Skeletal muscle satellite cell (primary cell): ENCODE results near the gene SLC66A1.

Experiments
- H3K27me3 ChIP-seq: 2 replicates; pipeline ENCODE4 v1.7.0; 2013; ENCODE audit warnings: low read length; ENCODE audit not compliant: control insufficient read depth, insufficient read depth
- H3K36me3 ChIP-seq: 2 replicates; pipeline ENCODE4 v1.7.0; 2013; ENCODE audit warnings: mild to moderate bottlenecking, control low read depth, low read length; ENCODE audit not compliant: insufficient read depth
- H3K4me1 ChIP-seq: 2 replicates; pipeline ENCODE4 v1.7.0; 2013; ENCODE audit warnings: low read length; ENCODE audit not compliant: control insufficient read depth, insufficient read depth
- H3K4me2 ChIP-seq: 2 replicates; pipeline ENCODE4 v1.7.0; 2013; ENCODE audit warnings: mild to moderate bottlenecking, low read length
- H3K4me3 ChIP-seq: 2 replicates; pipeline ENCODE4 v1.7.0; 2013; ENCODE audit warnings: low read length
- H3K9ac ChIP-seq: 2 replicates; pipeline ENCODE4 v1.7.0; 2013; ENCODE audit warnings: mild to moderate bottlenecking, low read depth, low read length, moderate library complexity
- H3K9me3 ChIP-seq: replicated peaks from 2 replicates; pipeline ENCODE4 v1.7.0; 2013; ENCODE audit warnings: mild to moderate bottlenecking, control low read depth, low read length

Gene SLC66A1

DNA sequence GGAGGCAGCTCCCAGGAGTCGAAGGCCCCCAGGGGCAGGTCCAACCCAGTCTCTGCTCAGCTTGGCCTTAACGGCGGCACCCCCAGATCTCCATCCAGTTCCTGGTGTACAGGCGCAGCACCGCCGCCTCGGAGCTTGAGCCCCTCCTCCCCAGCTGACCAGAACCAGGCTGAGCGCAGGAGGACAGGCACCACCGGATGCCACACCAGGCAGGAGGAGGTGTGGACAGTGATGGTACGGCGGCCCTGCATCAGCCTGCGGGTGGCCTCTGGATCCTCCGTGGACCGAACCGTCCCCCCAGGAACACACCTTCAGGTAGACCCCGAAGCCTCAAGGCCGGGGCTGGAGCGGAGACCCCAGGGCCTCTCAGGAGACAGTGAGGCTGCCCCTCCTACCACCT, 16.4 kb downstream of the SLC66A1 start:
- H3K4me1 ChIP-seq, result no peaks in the 10 kb centered on the region
- no peak overlapping the region for H3K4me3 ChIP-seq
- H3K36me3 ChIP-seq, result peaks cover 46% of the 10 kb centered on the region
- no peak overlapping the region for H3K4me2 ChIP-seq
- H3K9ac ChIP-seq, result no peak overlapping the region
- no peaks in the 10 kb centered on the region for H3K9me3 ChIP-seq
- H3K27me3 ChIP-seq, result no peaks in the 10 kb centered on the region

DNA sequence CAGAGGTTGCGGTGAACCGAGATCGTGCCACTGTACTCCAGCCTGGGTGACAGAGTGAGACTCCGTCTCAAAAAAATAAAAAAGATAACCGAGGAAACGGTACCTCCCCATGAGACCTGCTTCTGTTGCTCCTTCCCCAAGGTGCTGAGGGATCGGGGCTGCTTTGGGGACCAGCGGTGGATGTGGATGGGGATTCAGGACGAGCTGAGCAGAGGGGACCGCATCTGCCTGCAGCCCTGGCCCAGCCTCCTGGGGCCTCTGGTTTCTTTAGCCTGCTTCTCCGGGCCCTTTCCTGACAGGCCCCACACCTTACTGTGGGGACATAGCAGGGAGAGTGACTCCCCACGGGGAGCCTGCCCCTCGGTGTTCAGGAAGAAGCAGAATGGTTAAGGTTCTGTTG, 17.1 kb downstream of the SLC66A1 start:
- Histone ChIP-seq H3K9me3 (no peaks in the 10 kb centered on the region), H3K36me3 (peaks cover 39% of the 10 kb centered on the region)

DNA sequence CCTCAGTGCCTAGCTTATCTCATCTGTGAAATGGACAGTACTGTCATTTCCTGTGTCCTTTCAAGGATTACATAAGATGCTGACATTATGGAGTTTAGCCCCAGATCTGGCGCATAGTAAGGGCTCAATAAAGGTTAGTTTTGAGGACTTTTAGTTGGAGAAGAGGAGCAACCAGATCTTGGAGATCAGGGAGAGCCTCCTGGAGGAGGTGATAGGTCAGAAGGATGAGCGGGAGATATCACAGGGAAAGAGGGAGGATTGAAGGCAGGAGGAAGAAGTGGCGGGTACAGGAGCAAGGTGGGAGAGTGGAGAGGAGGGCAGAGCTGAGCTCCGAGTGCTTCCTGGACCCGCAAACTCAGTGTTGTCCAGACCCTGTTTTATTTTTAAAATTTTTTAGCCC, 17.5 kb downstream of the SLC66A1 start:
- Histone ChIP-seq H3K9me3 (no peaks in the 10 kb centered on the region), H3K36me3 (peaks cover 36% of the 10 kb centered on the region), H3K4me1 (no peaks in the 10 kb centered on the region), H3K27me3 (no peaks in the 10 kb centered on the region), H3K4me2 (no peak overlapping the region), H3K9ac (no peak overlapping the region), H3K4me3 (no peak overlapping the region)

More for the DNA sequence above, 17.1 kb downstream of the SLC66A1 start:
- Histone ChIP-seq H3K27me3 (no peaks in the 10 kb centered on the region), H3K9ac (no peak overlapping the region), H3K4me2 (no peak overlapping the region), H3K4me1 (no peaks in the 10 kb centered on the region), H3K4me3 (no peak overlapping the region)

DNA sequence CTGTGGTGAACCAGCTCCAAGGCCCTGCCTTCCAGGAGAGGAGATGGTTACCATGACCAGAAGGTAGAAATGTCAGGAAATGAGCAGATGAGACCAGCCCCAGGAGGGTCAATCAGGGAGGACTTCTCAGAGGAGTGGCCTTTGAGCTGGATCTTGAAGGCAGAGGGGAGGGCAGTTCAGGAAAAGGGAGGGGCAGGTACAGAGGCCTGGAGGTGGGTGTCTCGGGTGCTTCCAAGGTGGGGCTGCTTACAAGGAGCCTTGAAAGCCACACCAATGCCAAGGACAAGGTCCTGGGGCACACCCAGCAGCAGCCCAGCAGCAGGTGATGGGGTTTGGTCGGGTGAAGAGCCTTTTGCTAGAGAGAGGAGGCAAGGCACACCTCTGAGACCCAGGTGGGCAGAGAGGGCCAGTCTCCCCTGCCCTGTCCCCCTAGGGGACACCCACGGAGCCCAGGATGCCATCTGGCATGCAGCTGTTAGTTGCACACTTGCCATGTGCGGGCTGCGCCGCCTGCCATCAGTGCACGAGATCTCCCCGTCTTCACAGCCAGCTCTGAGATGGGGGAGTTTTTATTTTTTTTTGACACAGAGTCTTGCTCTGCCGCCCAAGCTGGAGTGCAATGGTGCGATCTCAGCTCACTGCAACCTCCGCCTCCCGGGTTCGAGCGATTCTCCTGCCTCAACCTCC, 18.5 kb downstream of the SLC66A1 start:
- Histone ChIP-seq H3K4me1 (no peaks in the 10 kb centered on the region), H3K27me3 (no peaks in the 10 kb centered on the region), H3K36me3 (peaks cover 28% of the 10 kb centered on the region), H3K4me3 (no peak overlapping the region), H3K4me2 (no peak overlapping the region), H3K9me3 (no peaks in the 10 kb centered on the region), H3K9ac (no peak overlapping the region)

DNA sequence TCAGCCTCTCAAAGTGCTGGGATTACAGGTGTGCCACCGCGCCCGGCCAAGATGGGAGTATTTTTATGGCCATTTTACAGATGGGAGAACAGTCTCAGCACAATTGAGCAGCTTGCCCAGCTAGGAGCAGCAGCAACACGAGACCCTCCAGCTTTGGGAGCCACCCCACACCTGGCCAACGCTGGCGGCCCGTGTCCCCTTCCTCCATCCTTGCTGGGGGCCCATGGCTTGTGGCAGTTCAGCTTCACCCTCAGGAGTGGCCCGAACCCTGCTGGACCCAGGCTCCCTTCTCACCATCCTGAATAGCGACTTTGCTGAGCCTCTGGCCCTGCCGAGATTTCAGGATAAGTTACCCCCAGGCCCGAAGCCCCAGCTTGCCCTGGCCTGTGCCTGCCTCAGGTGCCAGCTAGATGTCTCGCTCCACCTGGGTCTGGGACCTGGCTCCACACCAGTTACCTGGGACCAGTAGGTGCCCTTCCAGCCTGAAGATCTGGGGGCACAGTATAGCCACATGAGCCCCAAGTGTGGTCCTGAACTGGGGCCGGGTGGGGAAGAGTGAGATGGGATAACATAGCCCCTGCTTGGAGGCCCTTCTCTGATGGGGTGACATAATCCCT, 19.2 kb downstream of the SLC66A1 start:
- Histone ChIP-seq H3K36me3 (peaks cover 20% of the 10 kb centered on the region), H3K4me1 (no peaks in the 10 kb centered on the region), H3K4me2 (no peak overlapping the region), H3K9me3 (no peaks in the 10 kb centered on the region), H3K9ac (no peak overlapping the region), H3K4me3 (no peak overlapping the region), H3K27me3 (no peaks in the 10 kb centered on the region)

DNA sequence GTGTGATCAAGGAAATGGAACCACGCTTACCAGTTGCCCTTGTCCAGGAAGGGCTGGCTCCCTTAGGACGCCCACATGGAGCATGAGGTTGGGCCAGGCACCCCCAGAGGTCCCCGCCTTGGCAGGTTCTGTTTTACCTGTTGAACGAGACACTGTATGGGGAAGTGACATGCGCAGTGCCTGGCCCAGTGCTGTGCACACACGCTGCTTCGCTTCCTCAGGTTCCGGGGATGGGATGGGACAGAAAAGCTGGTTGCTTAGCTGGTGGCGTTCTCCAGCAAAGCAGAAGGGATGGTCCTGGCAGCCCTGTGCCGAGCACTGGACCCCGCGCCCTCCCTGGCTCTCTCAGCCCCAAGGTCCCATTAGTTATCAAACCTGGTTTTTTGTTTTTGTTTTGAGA, 20.7 kb downstream of the SLC66A1 start:
- Histone ChIP-seq H3K4me2 (no peak overlapping the region), H3K9ac (no peak overlapping the region), H3K27me3 (no peaks in the 10 kb centered on the region), H3K9me3 (no peaks in the 10 kb centered on the region), H3K36me3 (peaks cover 18% of the 10 kb centered on the region), H3K4me1 (no peaks in the 10 kb centered on the region), H3K4me3 (no peak overlapping the region)

DNA sequence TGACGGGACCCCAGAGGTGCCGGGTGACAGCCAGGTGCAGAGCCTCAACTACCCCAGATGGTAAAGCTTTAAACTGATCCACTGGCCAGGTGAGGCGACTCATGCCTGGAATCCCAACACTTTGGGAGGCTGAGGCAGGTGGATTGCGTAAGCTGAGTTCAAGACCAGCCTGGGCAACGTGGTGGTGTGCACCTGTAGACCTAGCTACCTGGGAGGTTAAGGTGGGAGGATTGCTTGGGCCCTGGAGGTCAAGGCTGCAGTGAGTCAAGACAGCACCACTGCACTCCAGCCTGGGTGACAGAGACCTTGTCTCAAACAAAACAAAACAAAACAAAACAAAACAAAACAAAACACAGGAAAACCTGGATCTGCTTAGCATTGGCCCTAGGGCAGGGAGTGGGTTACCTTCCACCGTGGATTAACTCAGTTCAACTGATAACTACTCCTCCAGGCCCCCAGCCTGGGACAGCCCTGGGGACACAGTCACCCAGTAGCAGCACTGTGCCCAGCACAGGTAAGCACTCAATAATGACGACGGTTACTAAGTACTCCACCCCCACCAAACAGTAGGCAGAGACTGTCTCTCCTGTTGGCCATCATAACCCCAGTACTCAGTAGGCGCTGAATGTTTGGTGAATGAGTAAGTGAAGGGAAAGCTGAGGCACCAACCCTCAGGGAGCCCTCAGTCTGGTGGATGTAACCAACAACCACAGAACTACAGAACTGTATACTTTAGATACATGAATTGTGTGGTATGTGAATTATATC, 21.6 kb downstream of the SLC66A1 start:
- H3K9ac ChIP-seq, result no peak overlapping the region
- peaks cover 19% of the 10 kb centered on the region for H3K36me3 ChIP-seq
- H3K4me3 ChIP-seq, result no peak overlapping the region
- H3K9me3 ChIP-seq, result no peaks in the 10 kb centered on the region
- no peaks in the 10 kb centered on the region for H3K27me3 ChIP-seq
- no peak overlapping the region for H3K4me2 ChIP-seq
- no peaks in the 10 kb centered on the region for H3K4me1 ChIP-seq

DNA sequence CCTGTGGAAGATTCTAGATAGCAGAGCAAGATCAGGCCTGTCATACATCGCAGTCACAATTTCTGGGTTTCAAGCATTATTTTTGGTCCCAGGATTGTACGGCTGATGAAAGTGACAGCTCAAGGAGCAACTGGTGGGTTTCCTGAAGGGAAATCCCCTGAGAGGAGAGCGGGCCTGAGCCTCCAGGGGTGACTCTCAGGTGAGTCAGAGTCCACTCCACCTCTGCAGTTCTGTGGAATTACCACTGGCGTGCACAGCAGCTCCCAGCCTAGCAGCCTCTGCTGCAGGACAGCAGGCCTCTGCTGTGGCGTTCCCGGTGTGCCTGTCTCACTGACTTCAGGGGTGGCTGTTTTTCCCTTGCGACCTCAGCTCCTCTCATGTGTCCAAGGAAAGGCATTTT, 24.4 kb downstream of the SLC66A1 start:
- Histone ChIP-seq H3K27me3 (no peaks in the 10 kb centered on the region), H3K4me3 (no peak overlapping the region), H3K36me3 (peaks cover 37% of the 10 kb centered on the region)

DNA sequence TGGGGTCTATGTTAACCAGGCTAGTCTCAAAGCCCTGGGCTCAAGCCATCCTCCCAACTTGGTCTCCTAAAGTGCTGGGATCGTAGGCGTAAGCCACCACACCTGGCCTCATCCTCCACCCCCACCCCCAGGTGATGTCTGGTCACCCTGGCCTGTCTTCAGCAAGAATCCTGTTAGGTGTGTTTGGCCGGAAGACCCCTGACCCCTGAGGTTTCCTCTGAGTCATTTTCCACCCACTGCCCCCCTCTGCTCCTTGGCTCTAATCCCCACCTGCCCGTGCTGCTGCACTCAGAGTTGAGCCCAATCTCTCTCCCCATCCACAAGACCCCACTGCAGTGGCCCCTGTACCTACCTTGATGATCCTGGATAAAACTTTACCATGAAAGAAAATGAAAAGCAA, 25.2 kb downstream of the SLC66A1 start:
- H3K36me3 ChIP-seq, result peaks cover 44% of the 10 kb centered on the region

More for the DNA sequence above, 24.4 kb downstream of the SLC66A1 start:
- no peaks in the 10 kb centered on the region for H3K9me3 ChIP-seq
- no peak overlapping the region for H3K4me2 ChIP-seq
- H3K4me1 ChIP-seq, result no peaks in the 10 kb centered on the region
- H3K9ac ChIP-seq, result no peak overlapping the region

DNA sequence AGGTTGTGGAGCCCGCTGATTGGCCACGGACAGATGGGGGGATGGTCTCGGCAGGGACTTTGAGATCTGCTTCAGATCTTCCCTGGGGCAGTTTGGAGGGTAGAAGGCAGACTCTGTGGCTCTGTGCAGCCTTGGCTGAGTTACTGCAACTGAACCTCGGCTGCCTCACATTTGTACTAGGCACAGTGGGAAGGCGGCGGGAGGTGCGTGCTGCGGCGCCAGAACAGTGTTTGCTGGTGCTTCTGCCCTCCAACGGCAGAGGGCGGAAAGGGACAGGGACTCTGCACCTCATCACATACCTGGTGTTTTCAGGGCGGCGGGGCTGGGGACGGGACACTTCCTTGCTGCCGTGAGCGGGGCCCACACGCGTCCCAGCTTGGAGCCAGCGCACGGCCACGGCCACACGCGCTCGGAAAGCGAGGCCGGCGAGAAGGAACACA, 26.2 kb downstream of the SLC66A1 start:
- Histone ChIP-seq H3K9ac (no peak overlapping the region), H3K9me3 (no peaks in the 10 kb centered on the region), H3K27me3 (no peaks in the 10 kb centered on the region), H3K4me3 (no peak overlapping the region), H3K4me2 (no peak overlapping the region), H3K4me1 (no peaks in the 10 kb centered on the region), H3K36me3 (peaks cover 55% of the 10 kb centered on the region)

More for the DNA sequence above, 25.2 kb downstream of the SLC66A1 start:
- no peaks in the 10 kb centered on the region for H3K27me3 ChIP-seq
- H3K4me2 ChIP-seq, result no peak overlapping the region
- H3K9ac ChIP-seq, result no peak overlapping the region
- H3K4me1 ChIP-seq, result no peaks in the 10 kb centered on the region
- H3K4me3 ChIP-seq, result no peak overlapping the region
- no peaks in the 10 kb centered on the region for H3K9me3 ChIP-seq

DNA sequence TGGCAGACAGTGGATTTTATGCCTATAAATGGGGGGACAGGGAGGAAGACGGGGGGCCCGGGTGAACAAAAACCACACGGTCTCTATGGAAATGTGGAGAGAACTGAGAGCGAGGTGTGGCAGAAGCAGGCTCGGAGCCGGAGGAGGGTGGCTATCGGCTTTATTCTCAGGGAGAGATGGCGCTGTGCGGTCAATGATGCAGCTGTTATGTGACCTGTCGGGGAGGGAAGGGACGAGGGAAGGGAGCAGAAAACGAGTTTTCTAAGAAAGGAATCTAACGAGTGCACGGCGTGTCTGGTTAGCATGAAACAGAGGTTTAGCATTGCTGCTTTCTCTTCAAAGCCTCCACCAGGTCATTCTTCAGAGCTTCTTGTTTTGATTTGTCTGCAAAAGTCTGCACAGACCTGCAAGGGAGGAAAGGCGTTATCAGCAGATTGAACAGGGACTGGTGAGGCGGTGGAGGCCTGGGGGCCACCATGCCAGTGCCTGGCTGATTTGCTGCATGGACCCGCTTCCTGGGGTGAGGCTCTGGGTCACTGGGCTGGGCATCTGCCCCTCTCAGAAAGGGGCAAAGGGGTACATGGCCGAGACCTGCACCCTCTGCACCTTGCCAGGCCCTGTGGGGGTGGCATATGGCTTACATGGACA, 27.2 kb downstream of the SLC66A1 start:
- Histone ChIP-seq H3K4me3 (no peak overlapping the region), H3K4me2 (no peak overlapping the region), H3K9ac (no peak overlapping the region), H3K36me3 (peaks cover 64% of the 10 kb centered on the region), H3K9me3 (no peaks in the 10 kb centered on the region), H3K27me3 (no peaks in the 10 kb centered on the region), H3K4me1 (no peaks in the 10 kb centered on the region)
